DND-41 (cell line): ENCODE measurements around the gene ABLIM1.

Source experiments
- ATAC-seq: fragments of 200-7000 bp; cut with Tn5 transposase; 3 replicates; pipeline ENCODE4 v1.9.1; 2021; ENCODE audit warnings: low read depth; ENCODE audit not compliant: insufficient read depth
- DNase-seq: peaks from one replicate; pipeline ENCODE4 v3.0.0-alpha.2; 2020
- H2AFZ ChIP-seq: 2 replicates; pipeline ENCODE4 v1.6.0; 2012; ENCODE audit warnings: low read depth, low read length
- H3K27ac ChIP-seq: 2 replicates; pipeline ENCODE4 v1.5.1; 2012; ENCODE audit warnings: low read length, inconsistent platforms
- H3K27me3 ChIP-seq: fragments of 200-600 bp; sonication (generic); 2 replicates; pipeline ENCODE4 v1.6.0; 2012; ENCODE audit warnings: low read length, mild to moderate bottlenecking, inconsistent platforms; ENCODE audit not compliant: insufficient read depth, poor library complexity
- H3K36me3 ChIP-seq: 2 replicates; pipeline ENCODE4 v1.5.1; 2012; ENCODE audit warnings: low read length, inconsistent platforms; ENCODE audit not compliant: insufficient read depth
- H3K4me1 ChIP-seq: 2 replicates; pipeline ENCODE4 v1.5.1; 2012; ENCODE audit warnings: mild to moderate bottlenecking, low read length; ENCODE audit not compliant: insufficient read depth
- H3K4me2 ChIP-seq: 2 replicates; pipeline ENCODE4 v1.6.0; 2012; ENCODE audit warnings: mild to moderate bottlenecking, moderate library complexity, low read length, inconsistent platforms; ENCODE audit not compliant: insufficient read depth
- H3K4me3 ChIP-seq, 2 experiments: fragments of 200-600 bp in 1 of 2; shearing (Covaris generic) in 1 of 2; 2 replicates each; pipeline ENCODE4 v1.5.1; 2012 to 2016; ENCODE audit warnings: inconsistent platforms in 2 of 2, low read length in 2 of 2, mild to moderate bottlenecking in 2 of 2, low read depth in 1 of 2, moderate library complexity in 1 of 2
- H3K79me2 ChIP-seq: 2 replicates; pipeline ENCODE4 v1.6.0; 2012; ENCODE audit warnings: low read length, inconsistent platforms; ENCODE audit not compliant: insufficient read depth
- H3K9ac ChIP-seq: 2 replicates; pipeline ENCODE4 v1.6.0; 2012; ENCODE audit warnings: low read depth, mild to moderate bottlenecking, inconsistent platforms, low read length, moderate library complexity
- H3K9me3 ChIP-seq: 2 replicates; pipeline ENCODE4 v1.5.1; 2012; ENCODE audit warnings: low read length, moderate library complexity, mild to moderate bottlenecking, inconsistent platforms; ENCODE audit not compliant: insufficient read depth, severe bottlenecking
- H4K20me1 ChIP-seq: 2 replicates; pipeline ENCODE4 v1.6.0; 2012; ENCODE audit warnings: low read length; ENCODE audit not compliant: insufficient read depth
- CTCF ChIP-seq: IDR thresholded peaks from 2 replicates; pipeline ENCODE4 v1.5.1; 2012; ENCODE audit warnings: borderline replicate concordance, low read length, moderate library complexity, mild to moderate bottlenecking; ENCODE audit not compliant: poor library complexity, severe bottlenecking; ENCODE audit errors: extremely low read depth
- EZH2 ChIP-seq: IDR thresholded peaks from 3 replicates; pipeline ENCODE4 v1.6.1; 2012; ENCODE audit warnings: borderline replicate concordance, low read depth, mild to moderate bottlenecking, moderate library complexity, low read length, inconsistent platforms; ENCODE audit not compliant: severe bottlenecking

The ABLIM1 gene

GRCh38 chr10:114553436-114553835 lies 104.6 kb downstream of the ABLIM1 start:
- H2AFZ ChIP-seq = no peak overlapping the region
- no peak for ATAC-seq
- no peaks in the 10 kb centered on the region for H4K20me1 ChIP-seq
- peaks cover 8% of the 10 kb centered on the region for H3K9me3 ChIP-seq
- H3K36me3 ChIP-seq = no peaks in the 10 kb centered on the region
- H3K4me2 ChIP-seq = no peak overlapping the region
- peaks cover 10% of the 10 kb centered on the region for H3K27me3 ChIP-seq
- no peak for DNase-seq
- H3K9ac ChIP-seq = no peak overlapping the region
- no peaks in the 10 kb centered on the region for H3K4me1 ChIP-seq
- TF ChIP-seq CTCF (no peak), EZH2 (no peak)
- no peak overlapping the region for H3K4me3 ChIP-seq
- no peak overlapping the region for H3K27ac ChIP-seq
- no peaks in the 10 kb centered on the region for H3K79me2 ChIP-seq

- Histone ChIP-seq H3K9ac (no peak overlapping the region), H3K27me3 (peaks cover 10% of the 10 kb centered on the region), H3K4me3 (no peak overlapping the region), H3K79me2 (no peaks in the 10 kb centered on the region), H3K27ac (no peak overlapping the region), H3K4me1 (no peaks in the 10 kb centered on the region), H4K20me1 (no peaks in the 10 kb centered on the region), H3K9me3 (no peaks in the 10 kb centered on the region), H3K36me3 (no peaks in the 10 kb centered on the region), H2AFZ (no peak overlapping the region), H3K4me2 (no peak overlapping the region)
- TF ChIP-seq EZH2 = no peak
- ATAC-seq = no peak
- no peak for DNase-seq
Measured at GRCh38 chr10:114552050-114552449, 106.0 kb downstream of the ABLIM1 start.

GRCh38 chr10:114551636-114551972 lies 106.5 kb downstream of the ABLIM1 start:
- Histone ChIP-seq H3K4me2 (no peak overlapping the region), H3K9me3 (no peaks in the 10 kb centered on the region), H3K27me3 (peaks cover 10% of the 10 kb centered on the region), H3K9ac (no peak overlapping the region), H3K4me3 (no peak overlapping the region), H3K36me3 (no peaks in the 10 kb centered on the region), H3K27ac (no peak overlapping the region), H2AFZ (no peak overlapping the region), H4K20me1 (no peaks in the 10 kb centered on the region), H3K4me1 (no peaks in the 10 kb centered on the region), H3K79me2 (no peaks in the 10 kb centered on the region)
- TF ChIP-seq EZH2 (no peak), CTCF (no peak)
- ATAC-seq (no peak), DNase-seq (no peak)

GRCh38 chr10:114550756-114551635 lies 107.1 kb downstream of the ABLIM1 start:
- H3K36me3 ChIP-seq = no peaks in the 10 kb centered on the region
- no peak overlapping the region for H3K4me2 ChIP-seq
- no peak overlapping the region for H3K27ac ChIP-seq
- TF ChIP-seq EZH2 (no peak), CTCF (peak; percentile 64)
- H3K4me1 ChIP-seq = no peaks in the 10 kb centered on the region
- H3K79me2 ChIP-seq = no peaks in the 10 kb centered on the region
- no peaks in the 10 kb centered on the region for H3K9me3 ChIP-seq
- ATAC-seq = no peak
- H3K4me3 ChIP-seq = no peak overlapping the region
- no peak overlapping the region for H2AFZ ChIP-seq
- DNase-seq = no peak
- H4K20me1 ChIP-seq = no peaks in the 10 kb centered on the region
- H3K27me3 ChIP-seq = peaks cover 10% of the 10 kb centered on the region
- H3K9ac ChIP-seq = no peak overlapping the region
